Right atrium auricular region (tissue), 2 donors: ENCODE data around the gene TCL1A. TPM values are rescaled to one million over a fixed set of nuclear protein-coding genes. Genes with fewer than 3 reads are reported as not detected.
"Not testable (repeated sequence)": the region's sequence is repeated elsewhere in the genome, so short reads cannot be mapped to it uniquely, and the experiment has no call there.

Experiments used
- DNase-seq: peaks from one replicate; pipeline ENCODE4 v3.0.0-alpha.2; 2019; ENCODE audit warnings: low spot score
- H3K27ac ChIP-seq, 2 donors: fragments of 200-600 bp; sonication (generic); 1 replicate in 1 of 2; 2 replicates in 1 of 2; pipeline ENCODE4 v1.5.1; 2016 to 2019
- H3K27me3 ChIP-seq, 2 donors: fragments of 200-600 bp; sonication (generic); one replicate each; pipeline versions ENCODE4 v1.5.1 to v1.6.0; 2017 to 2019
- H3K36me3 ChIP-seq: fragments of 200-600 bp; sonication (generic); one replicate; pipeline ENCODE4 v1.5.1; 2016
- H3K4me1 ChIP-seq, 2 donors: fragments of 200-600 bp; sonication (generic); one replicate each; pipeline versions ENCODE4 v1.5.1 to v1.6.0; 2017 to 2019
- H3K4me3 ChIP-seq, 2 donors: fragments of 200-600 bp; sonication (generic); 1 replicate in 1 of 2; 2 replicates in 1 of 2; pipeline ENCODE4 v1.5.1; 2017 to 2019; ENCODE audit warnings: mild to moderate bottlenecking in 1 of 2, moderate library complexity in 1 of 2
- H3K9me3 ChIP-seq, 2 donors: fragments of 200-600 bp; sonication (generic); one replicate each; pipeline ENCODE4 v1.5.1; 2019
- CTCF ChIP-seq, 2 donors: fragments of 200-600 bp; sonication (generic); IDR thresholded peaks; one replicate each; pipeline ENCODE4 v1.5.1; 2019; ENCODE audit warnings: antibody characterized with exemption in 2 of 2
- total RNA-seq, 2 donors: library from RNA; depleted of rRNA; stranded (reverse); fragments of >200 nt; gene quantifications; one replicate each; pipeline ENCODE4 v1.1.0, GENCODE V29; 2016

TCL1A gene
- total RNA-seq, 2 donors from 2014 or later, result 0.71 TPM; not detected in 1

GRCh38 chr14:95668235-95668772 is 45.6 kb downstream of the TCL1A start:
- TF ChIP-seq CTCF (IDR thresholded peaks at IDR 0.05), result no peak
- no peak for DNase-seq
- Histone ChIP-seq H3K27ac (no peak overlapping the region), H3K36me3 (no peaks in the 10 kb centered on the region), H3K4me1 (no peaks in the 10 kb centered on the region), H3K9me3 (no peaks in the 10 kb centered on the region), H3K27me3 (no peaks in the 10 kb centered on the region), H3K4me3 (no peak overlapping the region)

DNA sequence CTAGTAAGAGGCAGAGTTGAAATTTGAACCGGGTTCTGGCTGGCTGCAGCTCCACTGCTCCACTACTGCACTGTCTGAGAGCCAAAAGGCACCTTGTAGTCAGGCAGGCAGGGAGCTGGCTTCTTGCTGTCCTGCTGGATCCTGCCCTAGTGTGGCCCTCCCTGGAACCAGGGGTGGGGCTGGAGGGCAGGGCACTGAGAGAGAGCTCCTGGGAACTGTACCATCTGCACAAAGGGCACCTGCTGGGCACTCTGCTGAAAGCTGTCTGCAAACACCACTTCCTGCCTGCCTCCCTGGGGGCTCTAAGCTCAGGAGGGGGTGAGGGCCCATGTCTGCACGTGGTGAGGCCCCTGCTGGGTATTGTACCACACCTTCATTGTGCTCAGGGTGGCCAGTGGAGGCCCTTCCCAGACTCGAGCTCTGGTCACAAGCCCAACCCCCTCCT is 46.7 kb downstream of the TCL1A start:
- Histone ChIP-seq H3K27ac (no peak overlapping the region), H3K4me3 (no peak overlapping the region), H3K36me3 (no peaks in the 10 kb centered on the region), H3K9me3 (no peaks in the 10 kb centered on the region), H3K27me3 (no peaks in the 10 kb centered on the region), H3K4me1 (no peaks in the 10 kb centered on the region)
- DNase-seq, result no peak
- no peak for TF ChIP-seq CTCF (IDR thresholded peaks at IDR 0.05)

DNA sequence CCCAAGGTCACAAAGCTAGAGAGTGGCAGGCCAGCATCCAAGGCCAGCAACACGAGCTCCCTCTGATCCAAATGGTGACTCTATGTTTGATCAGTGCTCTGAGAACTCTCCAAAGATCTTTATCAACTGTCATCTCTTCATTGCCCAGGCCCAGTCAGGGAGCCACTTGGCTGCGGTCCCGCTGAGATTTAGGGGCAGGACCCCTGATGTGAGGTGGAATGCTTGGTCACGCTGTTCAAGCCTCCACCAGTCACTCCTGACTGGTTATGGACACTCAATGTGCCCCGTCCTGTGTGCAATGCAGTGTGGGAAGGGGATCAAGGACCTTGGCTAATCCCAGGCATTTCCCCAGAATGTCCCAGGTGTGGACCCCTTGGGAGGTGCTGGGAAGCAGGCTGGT is 47.5 kb downstream of the TCL1A start:
- no peak for DNase-seq
- H3K9me3 ChIP-seq, result no peaks in the 10 kb centered on the region
- no peak overlapping the region for H3K4me3 ChIP-seq
- no peaks in the 10 kb centered on the region for H3K27me3 ChIP-seq
- no peak for TF ChIP-seq CTCF (IDR thresholded peaks at IDR 0.05)
- no peaks in the 10 kb centered on the region for H3K36me3 ChIP-seq
- no peak overlapping the region for H3K27ac ChIP-seq
- H3K4me1 ChIP-seq, result no peaks in the 10 kb centered on the region

- DNase-seq, H3K36me3 ChIP-seq, H3K4me1 ChIP-seq, H3K27me3 ChIP-seq, H3K9me3 ChIP-seq, H3K4me3 ChIP-seq, H3K27ac ChIP-seq: not testable (repeated sequence)
These were observed 48.4 kb downstream of the TCL1A start for GRCh38 chr14:95665530-95665929.

DNA sequence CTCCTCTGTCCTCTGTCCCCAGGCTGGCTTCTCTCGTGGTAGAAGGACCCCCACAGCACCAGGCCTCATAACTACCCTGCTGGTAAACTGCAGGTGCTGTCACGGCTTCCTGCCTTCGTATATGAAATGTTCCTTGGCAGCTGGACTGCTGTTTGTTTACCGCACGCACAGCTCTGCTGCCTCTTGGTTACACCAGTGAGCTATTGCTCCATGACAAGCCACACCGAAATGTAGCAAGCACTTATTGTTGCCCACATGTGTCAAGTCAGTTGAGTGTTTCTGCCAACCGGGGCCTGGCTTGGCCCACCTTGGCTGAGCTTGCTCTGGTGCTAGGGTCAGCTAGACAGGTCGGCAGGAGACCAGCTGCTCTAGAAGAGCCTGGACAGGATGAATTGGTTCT is 49.4 kb downstream of the TCL1A start:
- Histone ChIP-seq H3K4me1 (peaks cover 0 to 5% of the 10 kb centered on the region in 2 donors), H3K27me3 (no peaks in the 10 kb centered on the region), H3K9me3 (no peaks in the 10 kb centered on the region)

DNA sequence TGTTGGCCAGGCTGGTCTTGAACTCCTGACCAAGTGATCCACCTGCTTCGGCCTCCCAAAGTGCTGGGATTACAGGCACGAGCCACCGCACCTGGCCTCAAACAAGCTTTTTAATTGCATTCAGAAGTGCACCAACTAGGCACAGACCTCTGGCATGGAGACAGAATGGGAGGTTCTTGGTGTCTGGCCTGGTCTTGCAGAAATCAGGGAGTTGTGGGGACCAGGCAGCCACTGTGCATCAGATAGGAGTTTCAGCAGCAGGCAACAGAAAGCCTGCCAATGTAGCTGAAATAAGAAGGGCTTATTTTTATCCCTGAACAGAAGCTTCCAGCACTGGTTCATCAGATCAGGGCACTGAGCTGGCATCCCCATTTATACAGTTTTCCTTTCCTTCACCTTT is 49.9 kb downstream of the TCL1A start:
- peaks cover 0 to 5% of the 10 kb centered on the region in 2 donors for H3K4me1 ChIP-seq
- no peak for DNase-seq
- no peak for TF ChIP-seq CTCF (IDR thresholded peaks at IDR 0.05)
- H3K4me3 ChIP-seq, result no peak overlapping the region
- H3K36me3 ChIP-seq, result no peaks in the 10 kb centered on the region
- no peak overlapping the region for H3K27ac ChIP-seq
- no peaks in the 10 kb centered on the region for H3K9me3 ChIP-seq
- no peaks in the 10 kb centered on the region for H3K27me3 ChIP-seq

More for the DNA sequence above, 49.4 kb downstream of the TCL1A start:
- TF ChIP-seq CTCF (IDR thresholded peaks at IDR 0.05), result no peak
- no peak for DNase-seq
- H3K4me3 ChIP-seq, result no peak overlapping the region
- no peak overlapping the region for H3K27ac ChIP-seq
- no peaks in the 10 kb centered on the region for H3K36me3 ChIP-seq
